GM21576 (cell line): ENCODE data around the gene NANOG.
"Not testable (repeated sequence)": the region's sequence is repeated elsewhere in the genome, so short reads cannot be mapped to it uniquely, and the experiment has no call there.

Experiments used
- ATAC-seq: cut with Tn5 transposase; IDR thresholded peaks from one replicate; pipeline ENCODE4 v1.9.1; 2021; ENCODE audit warnings: mild to moderate bottlenecking, moderate library complexity; ENCODE audit not compliant: unreplicated experiment

NANOG gene

DNA sequence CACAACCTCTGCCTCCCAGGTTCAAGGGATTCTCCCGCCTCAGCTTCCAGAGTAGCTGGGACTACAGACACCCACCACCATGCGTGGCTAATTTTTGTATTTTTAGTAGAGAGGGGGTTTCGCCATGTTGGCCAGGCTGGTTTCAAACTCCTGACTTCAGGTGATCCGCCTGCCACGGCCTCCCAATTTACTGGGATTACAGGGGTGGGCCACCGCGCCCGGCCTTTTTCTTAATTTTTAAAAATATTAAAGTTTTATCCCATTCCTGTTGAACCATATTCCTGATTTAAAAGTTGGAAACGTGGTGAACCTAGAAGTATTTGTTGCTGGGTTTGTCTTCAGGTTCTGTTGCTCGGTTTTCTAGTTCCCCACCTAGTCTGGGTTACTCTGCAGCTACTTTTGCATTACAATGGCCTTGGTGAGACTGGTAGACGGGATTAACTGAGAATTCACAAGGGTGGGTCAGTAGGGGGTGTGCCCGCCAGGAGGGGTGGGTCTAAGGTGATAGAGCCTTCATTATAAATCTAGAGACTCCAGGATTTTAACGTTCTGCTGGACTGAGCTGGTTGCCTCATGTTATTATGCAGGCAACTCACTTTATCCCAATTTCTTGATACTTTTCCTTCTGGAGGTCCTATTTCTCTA lies at the start of gene NANOG:
NANOG (plus strand) TSS at position 519 of the 645 bp plus-strand sequence. CDS start 213 bp downstream, outside the sequence.
- not testable (repeated sequence) for ATAC-seq

DNA sequence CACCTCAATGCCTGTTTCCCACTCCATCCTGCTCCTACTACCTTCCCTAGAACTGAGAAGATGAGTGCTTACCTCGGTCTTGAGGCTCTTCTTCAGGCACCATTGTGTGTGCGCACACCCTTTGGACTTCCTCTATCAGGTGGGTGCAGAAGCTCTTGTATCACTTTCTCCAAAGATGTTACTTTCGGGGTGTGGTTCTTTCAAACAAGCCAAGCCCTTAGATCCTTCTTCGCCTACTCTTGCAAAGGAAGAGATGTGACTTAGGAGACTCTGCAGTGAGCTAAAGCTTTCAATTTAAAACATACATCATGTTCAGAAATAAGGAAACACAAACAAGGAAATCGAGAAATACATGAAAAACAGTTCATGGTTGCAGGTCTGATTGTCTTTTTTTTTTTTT lies 42.0 kb upstream of the NANOG start, which contains the start of gene CLEC4C:
CLEC4C (minus strand) TSS at position 130 of the 400 bp plus-strand sequence; CDS start at position 103, 27 bp downstream.
- ATAC-seq: no peak

GRCh38 chr12:7748852-7749251 lies 40.4 kb upstream of the NANOG start:
- ATAC-seq: no peak

DNA sequence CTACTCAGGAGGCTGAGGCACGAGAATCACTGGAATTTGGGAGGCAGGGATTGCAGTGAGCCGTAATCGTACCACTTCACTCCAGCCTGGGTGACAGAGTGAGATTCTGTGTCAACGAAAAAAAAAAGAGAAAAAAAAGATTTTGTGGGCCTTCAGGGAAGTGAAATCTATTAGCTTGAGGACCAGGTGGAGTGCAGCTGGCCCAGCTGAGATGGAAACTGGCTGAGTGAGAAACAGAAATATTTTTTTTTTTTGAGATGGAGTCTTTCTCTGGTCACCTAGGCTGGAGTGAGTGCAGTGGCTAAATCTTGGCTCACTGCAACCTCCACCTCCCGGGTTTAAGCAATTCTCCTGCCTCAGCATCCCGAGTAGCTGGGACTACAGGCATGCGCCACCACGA lies 39.8 kb upstream of the NANOG start:
- ATAC-seq: no peak

GRCh38 chr12:7750350-7750749 lies 38.9 kb upstream of the NANOG start:
- ATAC-seq: no peak

- no peak for ATAC-seq
These were observed 37.8 kb upstream of the NANOG start for GRCh38 chr12:7751394-7751793.

DNA sequence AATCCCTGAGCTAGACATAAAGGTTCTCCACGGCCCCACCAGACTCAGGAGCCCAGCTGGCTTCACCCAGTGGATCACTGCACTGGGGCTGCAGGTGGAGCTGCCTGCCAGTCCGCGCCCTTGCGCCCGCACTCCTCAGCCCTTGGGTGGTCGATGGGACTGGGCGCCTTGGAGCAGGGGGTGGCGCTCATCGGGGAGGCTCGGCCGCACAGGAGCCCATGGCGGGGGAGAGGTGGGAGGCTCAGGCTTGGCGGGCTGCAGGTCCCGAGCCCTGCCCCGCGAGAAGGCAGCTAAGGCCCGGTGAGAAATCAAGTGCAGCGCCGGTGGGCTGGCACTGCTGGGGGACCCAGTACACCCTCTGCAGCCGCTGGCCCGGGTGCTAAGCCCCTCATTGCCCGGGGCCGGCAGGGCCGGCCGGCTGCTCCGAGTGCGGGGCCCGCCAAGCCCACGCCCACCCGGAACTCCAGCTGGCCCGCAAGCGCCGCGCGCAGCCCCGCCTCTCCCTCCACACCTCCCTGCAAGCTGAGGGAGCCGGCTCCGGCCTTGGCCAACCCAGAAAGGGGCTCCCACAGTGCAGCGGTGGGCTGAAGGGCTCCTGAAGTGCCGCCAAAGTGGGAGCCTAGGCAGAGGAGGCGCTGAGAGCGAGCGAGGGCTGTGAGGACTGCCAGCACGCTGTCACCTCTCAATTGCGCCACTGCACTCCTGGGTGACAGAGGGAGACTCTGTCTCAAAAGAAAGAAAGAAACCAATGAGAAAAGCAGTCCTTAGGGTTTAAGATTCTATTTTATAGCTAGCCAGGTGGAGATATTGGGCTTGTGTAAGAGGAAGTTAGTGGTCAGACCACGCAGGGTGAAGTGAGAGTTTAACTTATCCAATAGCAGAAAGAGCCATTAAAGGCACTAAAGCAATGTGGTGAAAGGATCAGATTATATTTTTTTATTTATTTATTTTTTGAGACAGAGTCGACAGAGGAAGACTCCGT lies 37.0 kb upstream of the NANOG start:
- ATAC-seq: not testable (repeated sequence)

DNA sequence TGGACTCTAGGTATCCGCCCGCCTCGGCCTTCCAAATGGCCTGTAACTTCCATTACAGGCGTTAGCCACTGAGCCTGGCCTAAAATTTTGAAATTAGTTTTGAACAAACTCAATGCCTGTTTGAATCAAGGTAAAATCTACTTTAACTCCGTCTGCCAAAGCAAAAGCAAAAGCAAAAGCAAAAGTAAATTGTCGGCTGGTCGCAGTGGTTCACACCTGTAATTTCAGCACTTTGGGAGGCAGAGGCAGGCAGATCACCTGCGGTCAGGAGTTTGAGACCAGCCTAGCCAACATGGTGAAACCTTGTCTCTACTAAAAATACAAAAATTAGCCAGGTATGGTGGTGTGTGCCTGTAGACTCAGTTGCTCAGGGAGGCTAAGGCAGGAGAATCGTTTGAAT lies 33.5 kb upstream of the NANOG start:
- ATAC-seq: not testable (repeated sequence)

- no peak for ATAC-seq
These were observed 32.2 kb upstream of the NANOG start for GRCh38 chr12:7756993-7757392.

- ATAC-seq: no peak
These were observed 30.4 kb upstream of the NANOG start for GRCh38 chr12:7758766-7759140.

GRCh38 chr12:7769999-7770398 lies 19.2 kb upstream of the NANOG start:
- no peak for ATAC-seq

GRCh38 chr12:7781274-7781673 lies 7.9 kb upstream of the NANOG start:
- no peak for ATAC-seq

- no peak for ATAC-seq
These were observed 7.1 kb upstream of the NANOG start for GRCh38 chr12:7782055-7782454.

- not testable (repeated sequence) for ATAC-seq
These were observed 5.8 kb upstream of the NANOG start for GRCh38 chr12:7783433-7783832.

- ATAC-seq: no peak
These were observed 4.5 kb upstream of the NANOG start for GRCh38 chr12:7784701-7785100.

DNA sequence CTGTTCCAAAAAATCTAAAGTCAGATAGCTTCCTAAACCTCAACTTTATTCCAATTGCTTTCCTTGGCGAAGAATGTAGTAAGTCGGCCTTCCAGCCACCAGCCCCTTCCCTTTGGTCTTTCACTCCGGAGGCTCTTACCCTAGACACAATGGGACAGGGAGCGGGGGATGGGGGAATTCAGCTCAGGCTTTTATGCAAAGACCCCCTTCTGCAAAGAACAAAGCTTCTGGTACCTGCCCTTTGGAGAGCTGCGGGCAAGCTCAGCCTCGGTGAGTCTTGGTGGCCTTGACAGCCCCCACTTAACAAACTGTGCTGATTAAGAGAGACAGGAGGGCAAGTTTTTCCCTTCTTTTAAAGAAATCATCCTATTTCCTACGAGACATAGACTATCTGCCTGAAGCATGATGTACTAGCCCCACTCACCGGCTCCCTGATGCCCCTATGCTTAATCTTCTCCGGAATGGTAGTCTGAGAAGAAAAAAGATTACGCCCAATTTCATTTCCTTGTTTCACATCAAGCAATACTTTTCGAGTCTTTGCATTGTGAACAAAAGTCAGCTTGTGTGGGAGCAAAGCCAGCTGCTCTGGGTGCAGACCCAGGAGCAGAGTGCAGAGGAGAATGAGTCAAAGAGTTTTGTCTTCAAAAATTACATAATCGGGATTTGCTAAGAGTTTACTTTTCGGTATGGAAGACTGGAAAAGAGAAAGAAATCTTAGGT lies 1.5 kb upstream of the NANOG start:
- no peak for ATAC-seq

- ATAC-seq: no peak
These were observed 925 bp upstream of the NANOG start for GRCh38 chr12:7788294-7788660.

GRCh38 chr12:7793211-7793610 lies 4.0 kb downstream of the NANOG start:
- ATAC-seq: no peak

GRCh38 chr12:7797269-7797668 lies 8.1 kb downstream of the NANOG start:
- not testable (repeated sequence) for ATAC-seq

DNA sequence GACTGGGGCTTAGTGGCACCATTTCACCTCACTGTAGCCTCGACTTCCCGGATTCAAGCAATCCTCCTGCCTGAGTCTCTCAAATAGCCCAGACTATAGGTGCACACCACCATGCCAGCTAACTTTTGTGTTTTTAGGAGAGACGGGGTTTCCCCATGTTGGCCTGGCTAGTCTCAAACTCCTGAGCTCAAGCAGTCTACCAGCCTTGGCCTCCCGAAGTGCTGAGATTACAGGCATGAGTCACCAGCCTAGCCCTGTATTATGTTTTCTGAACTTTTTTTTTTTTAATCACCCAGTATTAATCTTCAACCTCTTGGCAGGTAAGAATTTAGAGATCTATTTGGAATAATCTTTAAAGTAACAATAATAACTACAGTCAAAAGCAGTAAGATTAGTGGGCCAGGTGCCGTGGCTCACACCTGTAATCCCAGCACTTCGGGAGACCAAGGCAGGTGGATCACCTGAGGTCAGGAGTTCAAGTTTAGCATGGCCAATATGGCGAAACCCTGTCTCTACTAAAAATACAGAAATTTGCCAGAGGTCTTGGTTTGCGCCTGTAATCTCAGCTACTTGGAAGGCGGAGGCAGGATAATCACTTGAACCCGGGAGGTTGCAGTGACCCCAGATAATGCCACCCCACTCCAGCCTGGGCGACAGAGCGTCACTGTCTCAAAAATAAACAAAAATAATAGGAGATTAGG lies 8.6 kb downstream of the NANOG start:
- no peak for ATAC-seq
